ENCODE results near the gene SOX9.

- TF ChIP-seq CTCF (IDR thresholded peaks at IDR 0.05) (no peak), RNF2 (IDR thresholded peaks at IDR 0.05; ENCODE audit: borderline replicate concordance, low read depth) (no peak)
These were observed 45.1 kb downstream of the SOX9 start for GRCh38 chr17:72165867-72166439.

Data from A549 (cell line).